ENCODE data around the gene KERA.

KERA gene

DNA sequence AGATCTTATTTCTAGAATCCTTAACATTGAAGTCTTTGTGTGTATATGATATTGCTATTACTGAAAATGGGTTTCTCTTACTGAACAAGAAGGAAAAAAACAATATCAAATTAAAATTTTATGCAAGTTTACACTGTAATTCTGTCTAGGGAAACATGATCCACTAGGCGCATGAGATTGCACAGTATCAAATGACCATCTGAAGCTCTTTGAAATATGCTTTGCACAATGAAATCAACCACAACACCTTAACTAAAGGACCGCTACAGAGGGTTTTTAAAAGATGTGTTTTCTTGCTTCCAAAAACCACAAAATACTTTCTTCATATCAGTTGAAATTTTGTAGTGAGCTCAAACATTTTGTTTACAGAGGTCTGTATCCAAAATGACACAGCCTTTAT, 15.1 kb upstream of the KERA start:
- no peak overlapping the region for H3K4me3 ChIP-seq (ENCODE audit: low read length, poor library complexity, severe bottlenecking)
- no peaks in the 10 kb centered on the region for H3K4me1 ChIP-seq (ENCODE audit: insufficient read depth, low read length, poor library complexity, severe bottlenecking)
- no peaks in the 10 kb centered on the region for H4K20me1 ChIP-seq (ENCODE audit: insufficient read depth, low read length, poor library complexity, severe bottlenecking)
- no peaks in the 10 kb centered on the region for H3F3A ChIP-seq (ENCODE audit: low read depth)
- no peaks in the 10 kb centered on the region for H3K79me2 ChIP-seq (ENCODE audit: insufficient read depth, low read length)
- H3K4me2 ChIP-seq (ENCODE audit: low read depth, low read length, poor library complexity, severe bottlenecking) = no peak overlapping the region
- H3K9me3 ChIP-seq (ENCODE audit: insufficient read depth, low read depth, low read length) = no peaks in the 10 kb centered on the region
- no peak overlapping the region for H3K9ac ChIP-seq (ENCODE audit: low read depth, low read length, poor library complexity, severe bottlenecking)
- no peaks in the 10 kb centered on the region for H3K9me2 ChIP-seq (replicated peaks; ENCODE audit: low read depth, low read length)
- TF ChIP-seq EZH2phosphoT487 (IDR thresholded peaks at IDR 0.05; ENCODE audit: borderline replicate concordance) (no peak), CTCF (conservative IDR thresholded peaks at IDR 0.05; ENCODE audit: low read length) (no peak)
- H3K36me3 ChIP-seq (ENCODE audit: insufficient read depth, low read length) = no peaks in the 10 kb centered on the region
- H3K27me3 ChIP-seq (ENCODE audit: insufficient read depth, low read length, poor library complexity, severe bottlenecking) = no peaks in the 10 kb centered on the region
- no peak overlapping the region for H2AFZ ChIP-seq (ENCODE audit: low read length)

DNA sequence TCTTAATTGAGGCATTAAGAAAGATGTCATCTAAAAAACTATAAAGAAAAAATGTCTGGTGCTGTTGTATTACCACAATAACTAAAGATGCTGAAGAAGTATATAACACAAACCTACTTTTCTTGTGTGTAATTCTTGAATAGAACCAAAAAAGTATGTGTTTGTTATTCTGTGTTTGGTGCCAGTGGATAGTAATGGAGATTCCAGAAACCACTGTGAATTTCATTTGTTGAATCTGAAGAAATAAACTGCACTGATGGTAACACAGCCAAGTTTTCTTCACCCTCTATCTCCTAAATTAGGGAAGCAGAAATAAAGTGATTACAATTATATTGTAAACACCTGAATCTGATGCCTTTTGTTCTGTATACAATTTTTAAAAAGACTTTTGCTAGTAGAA, 13.1 kb upstream of the KERA start:
- Histone ChIP-seq H3F3A (ENCODE audit: low read depth) (no peaks in the 10 kb centered on the region), H3K4me2 (ENCODE audit: low read depth, low read length, poor library complexity, severe bottlenecking) (no peak overlapping the region), H3K36me3 (ENCODE audit: insufficient read depth, low read length) (no peaks in the 10 kb centered on the region), H3K4me1 (ENCODE audit: insufficient read depth, low read length, poor library complexity, severe bottlenecking) (no peaks in the 10 kb centered on the region), H2AFZ (ENCODE audit: low read length) (no peak overlapping the region), H4K20me1 (ENCODE audit: insufficient read depth, low read length, poor library complexity, severe bottlenecking) (no peaks in the 10 kb centered on the region), H3K9me3 (ENCODE audit: insufficient read depth, low read depth, low read length) (no peaks in the 10 kb centered on the region), H3K4me3 (ENCODE audit: low read length, poor library complexity, severe bottlenecking) (no peak overlapping the region), H3K27me3 (ENCODE audit: insufficient read depth, low read length, poor library complexity, severe bottlenecking) (no peaks in the 10 kb centered on the region), H3K79me2 (ENCODE audit: insufficient read depth, low read length) (no peaks in the 10 kb centered on the region), H3K9me2 (replicated peaks; ENCODE audit: low read depth, low read length) (no peaks in the 10 kb centered on the region), H3K9ac (ENCODE audit: low read depth, low read length, poor library complexity, severe bottlenecking) (no peak overlapping the region)
- no peak for TF ChIP-seq EZH2phosphoT487 (IDR thresholded peaks at IDR 0.05; ENCODE audit: borderline replicate concordance)
- TF ChIP-seq CTCF (conservative IDR thresholded peaks at IDR 0.05; ENCODE audit: low read length) = no peak

- no peak overlapping the region for H3K9ac ChIP-seq (ENCODE audit: low read depth, low read length, poor library complexity, severe bottlenecking)
- no peaks in the 10 kb centered on the region for H3K36me3 ChIP-seq (ENCODE audit: insufficient read depth, low read length)
- H3K9me2 ChIP-seq (replicated peaks; ENCODE audit: low read depth, low read length) = no peaks in the 10 kb centered on the region
- H3K27me3 ChIP-seq (ENCODE audit: insufficient read depth, low read length, poor library complexity, severe bottlenecking) = no peaks in the 10 kb centered on the region
- H2AFZ ChIP-seq (ENCODE audit: low read length) = no peak overlapping the region
- H3K4me3 ChIP-seq (ENCODE audit: low read length, poor library complexity, severe bottlenecking) = no peak overlapping the region
- no peaks in the 10 kb centered on the region for H3K9me3 ChIP-seq (ENCODE audit: insufficient read depth, low read depth, low read length)
- no peak for TF ChIP-seq EZH2phosphoT487 (IDR thresholded peaks at IDR 0.05; ENCODE audit: borderline replicate concordance)
- TF ChIP-seq CTCF (conservative IDR thresholded peaks at IDR 0.05; ENCODE audit: low read length) = no peak
- H3K4me1 ChIP-seq (ENCODE audit: insufficient read depth, low read length, poor library complexity, severe bottlenecking) = no peaks in the 10 kb centered on the region
- H4K20me1 ChIP-seq (ENCODE audit: insufficient read depth, low read length, poor library complexity, severe bottlenecking) = no peaks in the 10 kb centered on the region
- H3K79me2 ChIP-seq (ENCODE audit: insufficient read depth, low read length) = no peaks in the 10 kb centered on the region
- H3F3A ChIP-seq (ENCODE audit: low read depth) = no peaks in the 10 kb centered on the region
- no peak overlapping the region for H3K4me2 ChIP-seq (ENCODE audit: low read depth, low read length, poor library complexity, severe bottlenecking)
Measured at GRCh38 chr12:91065396-91065795, 7.6 kb upstream of the KERA start.
